Measurements from ENCODE around the gene MYZAP. TPM values are rescaled to one million over a fixed set of nuclear protein-coding genes. Genes with fewer than 3 reads are reported as not detected.

MYZAP gene
- total and polyA plus RNA-seq, 2 of the 13 experiments (the other 11 are each of a cell fraction or from before 2014, with no cell fraction given) = not detected

DNA sequence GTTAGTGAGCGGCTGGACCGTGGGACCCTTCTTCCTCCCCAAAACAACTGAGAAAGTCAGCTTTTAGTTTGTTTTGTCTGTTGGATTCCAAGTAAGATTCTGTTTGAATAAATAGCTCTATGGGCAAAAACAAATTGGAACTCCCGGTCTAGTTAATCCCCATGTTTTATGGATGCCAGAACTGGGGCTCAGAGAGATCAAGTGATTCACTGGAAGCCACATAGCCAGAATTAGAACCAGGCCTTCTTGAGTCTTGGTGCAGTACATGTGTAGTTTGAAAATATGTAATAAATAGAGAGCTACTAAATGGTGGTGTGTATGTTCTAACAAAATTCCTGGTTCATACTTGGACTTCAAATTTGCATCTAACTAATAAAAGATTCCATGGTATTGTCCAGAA lies 85.5 kb downstream of the MYZAP start:
- intact Hi-C loops (cut with micrococcal nuclease; ENCODE audit: unreplicated experiment) = no loop called here
- H4K20me1 ChIP-seq (ENCODE audit: insufficient read depth, low read length) = no peaks in the 10 kb centered on the region
- in situ Hi-C loops (cut with HindIII; ENCODE audit: extremely low pct_ligation_motif_present, low pct_unique_long_range_greater_than_20kb) = no loop called here
- no peak overlapping the region for H2AFZ ChIP-seq (ENCODE audit: low read length)
- H3K9ac ChIP-seq (ENCODE audit: insufficient read depth, low read depth, low read length) = no peak overlapping the region
- FAIRE-seq (no peak), DNase-seq (ENCODE audit: low spot score) (no peak), ATAC-seq (no peak)
- H3K79me2 ChIP-seq (ENCODE audit: insufficient read depth, low read length) = no peaks in the 10 kb centered on the region
- H3K9me3 ChIP-seq (ENCODE audit: low read length) = no peaks in the 10 kb centered on the region
- no TSS peak for BruUV-seq (replicated peaks)
- no peak overlapping the region for H3K27ac ChIP-seq (ENCODE audit: extremely low read length, insufficient read depth, low read length)
- WGBS (ENCODE audit: low lambda C conversion rate) = 74% methylated on average over 3 of the region's 3 CpGs
- no peak overlapping the region for H3K4me2 ChIP-seq (ENCODE audit: low read depth, low read length)
- CTCF ChIA-PET (ENCODE audit: low intra/inter-chr PET ratio, low total read pairs) = no interaction called here
- H3K4me1 ChIP-seq (ENCODE audit: insufficient read depth, low read length) = no peaks in the 10 kb centered on the region
- H3K27me3 ChIP-seq (ENCODE audit: control insufficient read depth in 1 of 2, insufficient read depth in 2 of 2, low read length in 2 of 2) = peaks cover 2 to 13% of the 10 kb centered on the region in 2 experiments; a peak in 2 of 5 replicates
- H3K4me3 ChIP-seq (replicated peaks in 1 of 3; ENCODE audit: insufficient read depth in 1 of 3, low read depth in 2 of 3, low read length in 3 of 3) = no peak overlapping the region
- POLR2A ChIA-PET = no interaction called here
- H3K36me3 ChIP-seq (replicated peaks in 1 of 2; ENCODE audit: control insufficient read depth in 1 of 2, insufficient read depth in 2 of 2, low read length in 2 of 2) = no peaks in the 10 kb centered on the region
- TF ChIP-seq, protein P1, sequence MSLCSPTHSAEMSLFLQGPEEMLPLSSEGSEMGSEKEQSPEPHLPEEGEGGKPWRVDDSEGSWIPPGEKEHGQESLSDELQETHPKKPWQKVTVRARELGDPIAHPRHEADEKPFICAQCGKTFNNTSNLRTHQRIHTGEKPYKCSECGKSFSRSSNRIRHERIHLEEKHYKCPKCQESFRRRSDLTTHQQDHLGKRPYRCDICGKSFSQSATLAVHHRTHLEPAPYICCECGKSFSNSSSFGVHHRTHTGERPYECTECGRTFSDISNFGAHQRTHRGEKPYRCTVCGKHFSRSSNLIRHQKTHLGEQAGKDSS (CRISPR knock-in tag; IDR thresholded peaks at IDR 0.05; ENCODE audit: borderline replicate concordance, low read depth) = no peak
- TF ChIP-seq ZNF674 (CRISPR knock-in tag; IDR thresholded peaks at IDR 0.05; ENCODE audit: low read depth) (no peak), ZSCAN22 (CRISPR knock-in tag; IDR thresholded peaks at IDR 0.05) (no peak), RFXAP (CRISPR knock-in tag; IDR thresholded peaks at IDR 0.05; ENCODE audit: borderline replicate concordance) (no peak), ZBTB1 (CRISPR knock-in tag; IDR thresholded peaks at IDR 0.05; ENCODE audit: borderline replicate concordance) (no peak), NCOA2 (CRISPR knock-in tag; IDR thresholded peaks at IDR 0.05) (no peak), ZEB1 (IDR thresholded peaks at IDR 0.05; ENCODE audit: insufficient replicate concordance, low read depth) (no peak), MEIS2 (CRISPR knock-in tag; IDR thresholded peaks at IDR 0.05) (no peak), ZNF441 (CRISPR knock-in tag; IDR thresholded peaks at IDR 0.05; ENCODE audit: borderline replicate concordance) (no peak), REPIN1 (CRISPR knock-in tag; IDR thresholded peaks at IDR 0.05; ENCODE audit: borderline replicate concordance, low read depth) (no peak), ZNF776 (CRISPR knock-in tag; IDR thresholded peaks at IDR 0.05) (no peak), ZNF772 (CRISPR knock-in tag; IDR thresholded peaks at IDR 0.05) (no peak), ZNF614 (CRISPR knock-in tag; IDR thresholded peaks at IDR 0.05; ENCODE audit: borderline replicate concordance) (no peak), RBAK (CRISPR knock-in tag; IDR thresholded peaks at IDR 0.05) (no peak)
- TF ChIP-seq, protein P2, sequence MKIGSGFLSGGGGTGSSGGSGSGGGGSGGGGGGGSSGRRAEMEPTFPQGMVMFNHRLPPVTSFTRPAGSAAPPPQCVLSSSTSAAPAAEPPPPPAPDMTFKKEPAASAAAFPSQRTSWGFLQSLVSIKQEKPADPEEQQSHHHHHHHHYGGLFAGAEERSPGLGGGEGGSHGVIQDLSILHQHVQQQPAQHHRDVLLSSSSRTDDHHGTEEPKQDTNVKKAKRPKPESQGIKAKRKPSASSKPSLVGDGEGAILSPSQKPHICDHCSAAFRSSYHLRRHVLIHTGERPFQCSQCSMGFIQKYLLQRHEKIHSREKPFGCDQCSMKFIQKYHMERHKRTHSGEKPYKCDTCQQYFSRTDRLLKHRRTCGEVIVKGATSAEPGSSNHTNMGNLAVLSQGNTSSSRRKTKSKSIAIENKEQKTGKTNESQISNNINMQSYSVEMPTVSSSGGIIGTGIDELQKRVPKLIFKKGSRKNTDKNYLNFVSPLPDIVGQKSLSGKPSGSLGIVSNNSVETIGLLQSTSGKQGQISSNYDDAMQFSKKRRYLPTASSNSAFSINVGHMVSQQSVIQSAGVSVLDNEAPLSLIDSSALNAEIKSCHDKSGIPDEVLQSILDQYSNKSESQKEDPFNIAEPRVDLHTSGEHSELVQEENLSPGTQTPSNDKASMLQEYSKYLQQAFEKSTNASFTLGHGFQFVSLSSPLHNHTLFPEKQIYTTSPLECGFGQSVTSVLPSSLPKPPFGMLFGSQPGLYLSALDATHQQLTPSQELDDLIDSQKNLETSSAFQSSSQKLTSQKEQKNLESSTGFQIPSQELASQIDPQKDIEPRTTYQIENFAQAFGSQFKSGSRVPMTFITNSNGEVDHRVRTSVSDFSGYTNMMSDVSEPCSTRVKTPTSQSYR (CRISPR knock-in tag; IDR thresholded peaks at IDR 0.05; ENCODE audit: borderline replicate concordance) = no peak
- TF ChIP-seq, protein P3, sequence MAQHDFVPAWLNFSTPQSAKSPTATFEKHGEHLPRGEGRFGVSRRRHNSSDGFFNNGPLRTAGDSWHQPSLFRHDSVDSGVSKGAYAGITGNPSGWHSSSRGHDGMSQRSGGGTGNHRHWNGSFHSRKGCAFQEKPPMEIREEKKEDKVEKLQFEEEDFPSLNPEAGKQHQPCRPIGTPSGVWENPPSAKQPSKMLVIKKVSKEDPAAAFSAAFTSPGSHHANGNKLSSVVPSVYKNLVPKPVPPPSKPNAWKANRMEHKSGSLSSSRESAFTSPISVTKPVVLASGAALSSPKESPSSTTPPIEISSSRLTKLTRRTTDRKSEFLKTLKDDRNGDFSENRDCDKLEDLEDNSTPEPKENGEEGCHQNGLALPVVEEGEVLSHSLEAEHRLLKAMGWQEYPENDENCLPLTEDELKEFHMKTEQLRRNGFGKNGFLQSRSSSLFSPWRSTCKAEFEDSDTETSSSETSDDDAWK (CRISPR knock-in tag; IDR thresholded peaks at IDR 0.05) = no peak
- TF ChIP-seq, protein P4, sequence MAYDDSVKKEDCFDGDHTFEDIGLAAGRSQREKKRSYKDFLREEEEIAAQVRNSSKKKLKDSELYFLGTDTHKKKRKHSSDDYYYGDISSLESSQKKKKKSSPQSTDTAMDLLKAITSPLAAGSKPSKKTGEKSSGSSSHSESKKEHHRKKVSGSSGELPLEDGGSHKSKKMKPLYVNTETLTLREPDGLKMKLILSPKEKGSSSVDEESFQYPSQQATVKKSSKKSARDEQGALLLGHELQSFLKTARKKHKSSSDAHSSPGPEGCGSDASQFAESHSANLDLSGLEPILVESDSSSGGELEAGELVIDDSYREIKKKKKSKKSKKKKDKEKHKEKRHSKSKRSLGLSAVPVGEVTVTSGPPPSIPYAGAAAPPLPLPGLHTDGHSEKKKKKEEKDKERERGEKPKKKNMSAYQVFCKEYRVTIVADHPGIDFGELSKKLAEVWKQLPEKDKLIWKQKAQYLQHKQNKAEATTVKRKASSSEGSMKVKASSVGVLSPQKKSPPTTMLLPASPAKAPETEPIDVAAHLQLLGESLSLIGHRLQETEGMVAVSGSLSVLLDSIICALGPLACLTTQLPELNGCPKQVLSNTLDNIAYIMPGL (CRISPR knock-in tag; IDR thresholded peaks at IDR 0.05; ENCODE audit: borderline replicate concordance in 1 of 2, low read depth in 1 of 2) = no peak
- TF ChIP-seq, protein P5, sequence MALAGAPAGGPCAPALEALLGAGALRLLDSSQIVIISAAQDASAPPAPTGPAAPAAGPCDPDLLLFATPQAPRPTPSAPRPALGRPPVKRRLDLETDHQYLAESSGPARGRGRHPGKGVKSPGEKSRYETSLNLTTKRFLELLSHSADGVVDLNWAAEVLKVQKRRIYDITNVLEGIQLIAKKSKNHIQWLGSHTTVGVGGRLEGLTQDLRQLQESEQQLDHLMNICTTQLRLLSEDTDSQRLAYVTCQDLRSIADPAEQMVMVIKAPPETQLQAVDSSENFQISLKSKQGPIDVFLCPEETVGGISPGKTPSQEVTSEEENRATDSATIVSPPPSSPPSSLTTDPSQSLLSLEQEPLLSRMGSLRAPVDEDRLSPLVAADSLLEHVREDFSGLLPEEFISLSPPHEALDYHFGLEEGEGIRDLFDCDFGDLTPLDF (CRISPR knock-in tag; IDR thresholded peaks at IDR 0.05) = no peak
